Measurements from ENCODE around the gene PAX5.

Gene PAX5

GRCh38 chr9:36798350-36799065, 235.6 kb downstream of the PAX5 start:
- H3K4ac ChIP-seq (ENCODE audit: low read length), result no peak overlapping the region
- no peak overlapping the region for H3K4me3 ChIP-seq (ENCODE audit: low read length in 2 of 2)
- WGBS, 2 donors (ENCODE audit: extremely low coverage in 2 of 2, insufficient read length in 2 of 2, insufficient replicate concordance in 1 of 2), result no CpG with 5 or more reads among the region's 6 CpGs
- H3K27ac ChIP-seq (replicated peaks; ENCODE audit: low read length), result no peak overlapping the region
- H3K36me3 ChIP-seq (replicated peaks in 1 of 2; ENCODE audit: control insufficient read depth in 2 of 2, insufficient read depth in 2 of 2, low read length in 2 of 2), result no peaks in the 10 kb centered on the region
- H4K8ac ChIP-seq (ENCODE audit: low read depth, low read length), result no peak overlapping the region
- DNase-seq (ENCODE audit: low spot score), result no peak
- no peak overlapping the region for H4K91ac ChIP-seq (ENCODE audit: low read depth, low read length, poor library complexity)
- H3K9me3 ChIP-seq (replicated peaks in 1 of 2; ENCODE audit: control insufficient read depth in 2 of 2, insufficient read depth in 1 of 2, low read depth in 1 of 2, low read length in 2 of 2), result peaks cover 0 to 7% of the 10 kb centered on the region in 2 donors
- H3K4me2 ChIP-seq (ENCODE audit: insufficient read depth, low read length, poor library complexity, severe bottlenecking), result no peak overlapping the region
- H3K27me3 ChIP-seq (ENCODE audit: control insufficient read depth in 3 of 3, insufficient read depth in 3 of 3, low read depth in 1 of 3, low read length in 3 of 3), result no peaks in the 10 kb centered on the region
- H3K23ac ChIP-seq (ENCODE audit: low read depth, low read length, poor library complexity), result no peak overlapping the region
- no peak overlapping the region for H2BK12ac ChIP-seq (ENCODE audit: low read length)
- no peak overlapping the region for H2AK5ac ChIP-seq (ENCODE audit: low read depth, low read length)
- no peak overlapping the region for H2BK5ac ChIP-seq (ENCODE audit: low read length)
- H3K14ac ChIP-seq (ENCODE audit: low read length), result no peak overlapping the region
- H2AFZ ChIP-seq (ENCODE audit: low read length), result no peak overlapping the region
- no peak overlapping the region for H2BK120ac ChIP-seq (ENCODE audit: low read depth, low read length)
- no peaks in the 10 kb centered on the region for H3K79me1 ChIP-seq (ENCODE audit: low read depth, low read length)
- H3K4me1 ChIP-seq (ENCODE audit: control insufficient read depth in 2 of 2, insufficient read depth in 1 of 2, low read depth in 1 of 2, low read length in 2 of 2), result peaks cover 4 to 6% of the 10 kb centered on the region in 2 donors
- no peak overlapping the region for H2BK15ac ChIP-seq (ENCODE audit: low read length)
- no peak overlapping the region for H3K9ac ChIP-seq (ENCODE audit: low read depth, low read length, poor library complexity)
- no peak overlapping the region for H3K18ac ChIP-seq (ENCODE audit: low read length)

- Histone ChIP-seq H2BK120ac (ENCODE audit: low read depth, low read length) (no peak overlapping the region), H3K36me3 (replicated peaks in 1 of 2; ENCODE audit: control insufficient read depth in 2 of 2, insufficient read depth in 2 of 2, low read length in 2 of 2) (no peaks in the 10 kb centered on the region), H2AK5ac (ENCODE audit: low read depth, low read length) (peak overlapping the region; percentile 15), H4K8ac (ENCODE audit: low read depth, low read length) (no peak overlapping the region), H3K4ac (ENCODE audit: low read length) (no peak overlapping the region), H3K23ac (ENCODE audit: low read depth, low read length, poor library complexity) (no peak overlapping the region), H2BK5ac (ENCODE audit: low read length) (no peak overlapping the region), H3K4me2 (ENCODE audit: insufficient read depth, low read length, poor library complexity, severe bottlenecking) (no peak overlapping the region), H3K4me3 (ENCODE audit: low read length in 2 of 2) (no peak overlapping the region), H3K9ac (ENCODE audit: low read depth, low read length, poor library complexity) (no peak overlapping the region), H3K18ac (ENCODE audit: low read length) (no peak overlapping the region), H3K27ac (replicated peaks; ENCODE audit: low read length) (no peak overlapping the region), H2AFZ (ENCODE audit: low read length) (no peak overlapping the region), H2BK12ac (ENCODE audit: low read length) (no peak overlapping the region), H3K14ac (ENCODE audit: low read length) (no peak overlapping the region), H2BK15ac (ENCODE audit: low read length) (no peak overlapping the region), H3K79me1 (ENCODE audit: low read depth, low read length) (no peaks in the 10 kb centered on the region), H4K91ac (ENCODE audit: low read depth, low read length, poor library complexity) (no peak overlapping the region), H3K9me3 (replicated peaks in 1 of 2; ENCODE audit: control insufficient read depth in 2 of 2, insufficient read depth in 1 of 2, low read depth in 1 of 2, low read length in 2 of 2) (peaks cover 3 to 12% of the 10 kb centered on the region in 2 donors), H3K4me1 (ENCODE audit: control insufficient read depth in 2 of 2, insufficient read depth in 1 of 2, low read depth in 1 of 2, low read length in 2 of 2) (peaks cover 4 to 6% of the 10 kb centered on the region in 2 donors), H3K27me3 (ENCODE audit: control insufficient read depth in 3 of 3, insufficient read depth in 3 of 3, low read depth in 1 of 3, low read length in 3 of 3) (no peaks in the 10 kb centered on the region)
- no CpG with 5 or more reads among the region's 17 CpGs for WGBS, 2 donors (ENCODE audit: extremely low coverage in 2 of 2, insufficient read length in 2 of 2, insufficient replicate concordance in 1 of 2)
- DNase-seq (ENCODE audit: low spot score), result no peak
Observed at GRCh38 chr9:36797471-36798220, 236.4 kb downstream of the PAX5 start.

- Histone ChIP-seq H3K27ac (replicated peaks; ENCODE audit: low read length) (no peak overlapping the region), H3K23ac (ENCODE audit: low read depth, low read length, poor library complexity) (no peak overlapping the region), H2BK15ac (ENCODE audit: low read length) (no peak overlapping the region), H2BK120ac (ENCODE audit: low read depth, low read length) (no peak overlapping the region), H3K4me2 (ENCODE audit: insufficient read depth, low read length, poor library complexity, severe bottlenecking) (no peak overlapping the region), H3K27me3 (ENCODE audit: control insufficient read depth in 3 of 3, insufficient read depth in 3 of 3, low read depth in 1 of 3, low read length in 3 of 3) (no peaks in the 10 kb centered on the region), H3K9me3 (replicated peaks in 1 of 2; ENCODE audit: control insufficient read depth in 2 of 2, insufficient read depth in 1 of 2, low read depth in 1 of 2, low read length in 2 of 2) (peaks cover 3 to 12% of the 10 kb centered on the region in 2 donors), H2AFZ (ENCODE audit: low read length) (no peak overlapping the region), H3K9ac (ENCODE audit: low read depth, low read length, poor library complexity) (no peak overlapping the region), H2BK5ac (ENCODE audit: low read length) (no peak overlapping the region), H2BK12ac (ENCODE audit: low read length) (no peak overlapping the region), H3K79me1 (ENCODE audit: low read depth, low read length) (no peaks in the 10 kb centered on the region), H3K14ac (ENCODE audit: low read length) (no peak overlapping the region), H3K18ac (ENCODE audit: low read length) (no peak overlapping the region), H4K91ac (ENCODE audit: low read depth, low read length, poor library complexity) (no peak overlapping the region), H3K4me3 (ENCODE audit: low read length in 2 of 2) (no peak overlapping the region), H3K36me3 (replicated peaks in 1 of 2; ENCODE audit: control insufficient read depth in 2 of 2, insufficient read depth in 2 of 2, low read length in 2 of 2) (no peaks in the 10 kb centered on the region), H3K4ac (ENCODE audit: low read length) (no peak overlapping the region), H3K4me1 (ENCODE audit: control insufficient read depth in 2 of 2, insufficient read depth in 1 of 2, low read depth in 1 of 2, low read length in 2 of 2) (peaks cover 0 to under 1% of the 10 kb centered on the region in 2 donors), H2AK5ac (ENCODE audit: low read depth, low read length) (no peak overlapping the region), H4K8ac (ENCODE audit: low read depth, low read length) (no peak overlapping the region)
- WGBS, 2 donors (ENCODE audit: extremely low coverage in 2 of 2, insufficient read length in 2 of 2, insufficient replicate concordance in 1 of 2), result no CpG with 5 or more reads among the region's 5 CpGs
- DNase-seq (ENCODE audit: low spot score), result no peak
Observed at GRCh38 chr9:36796671-36797419, 237.2 kb downstream of the PAX5 start.

- Histone ChIP-seq H2AFZ (ENCODE audit: low read length) (no peak overlapping the region), H2BK120ac (ENCODE audit: low read depth, low read length) (no peak overlapping the region), H2BK15ac (ENCODE audit: low read length) (no peak overlapping the region), H4K8ac (ENCODE audit: low read depth, low read length) (no peak overlapping the region), H3K36me3 (replicated peaks in 1 of 2; ENCODE audit: control insufficient read depth in 2 of 2, insufficient read depth in 2 of 2, low read length in 2 of 2) (no peaks in the 10 kb centered on the region), H3K79me1 (ENCODE audit: low read depth, low read length) (no peaks in the 10 kb centered on the region), H3K9ac (ENCODE audit: low read depth, low read length, poor library complexity) (no peak overlapping the region), H2BK12ac (ENCODE audit: low read length) (no peak overlapping the region), H3K4me2 (ENCODE audit: insufficient read depth, low read length, poor library complexity, severe bottlenecking) (no peak overlapping the region), H3K27ac (replicated peaks; ENCODE audit: low read length) (no peak overlapping the region), H3K18ac (ENCODE audit: low read length) (peak overlapping the region; percentile 15), H3K14ac (ENCODE audit: low read length) (no peak overlapping the region), H3K4me3 (ENCODE audit: low read length in 2 of 2) (no peak overlapping the region), H4K91ac (ENCODE audit: low read depth, low read length, poor library complexity) (no peak overlapping the region), H3K9me3 (replicated peaks in 1 of 2; ENCODE audit: control insufficient read depth in 2 of 2, insufficient read depth in 1 of 2, low read depth in 1 of 2, low read length in 2 of 2) (peaks cover 3 to 12% of the 10 kb centered on the region in 2 donors), H2AK5ac (ENCODE audit: low read depth, low read length) (no peak overlapping the region), H2BK5ac (ENCODE audit: low read length) (no peak overlapping the region), H3K4me1 (ENCODE audit: control insufficient read depth in 2 of 2, insufficient read depth in 1 of 2, low read depth in 1 of 2, low read length in 2 of 2) (peaks cover 0 to 4% of the 10 kb centered on the region in 2 donors), H3K23ac (ENCODE audit: low read depth, low read length, poor library complexity) (no peak overlapping the region), H3K4ac (ENCODE audit: low read length) (no peak overlapping the region), H3K27me3 (ENCODE audit: control insufficient read depth in 3 of 3, insufficient read depth in 3 of 3, low read depth in 1 of 3, low read length in 3 of 3) (no peaks in the 10 kb centered on the region)
- no CpG with 5 or more reads among the region's 5 CpGs for WGBS, 2 donors (ENCODE audit: extremely low coverage in 2 of 2, insufficient read length in 2 of 2, insufficient replicate concordance in 1 of 2)
- DNase-seq (ENCODE audit: low spot score), result no peak
Observed at GRCh38 chr9:36794461-36794860, 239.6 kb downstream of the PAX5 start.
